HK-2 (cell line): ENCODE measurements around the gene OAS2.
"Not testable (repeated sequence)": the region's sequence is repeated elsewhere in the genome, so short reads cannot be mapped to it uniquely, and the experiment has no call there.

Source experiments
- DNase-seq: peaks from one replicate; pipeline ENCODE4 v3.0.0-alpha.2; 2018; ENCODE audit not compliant: unreplicated experiment

OAS2 gene

DNA sequence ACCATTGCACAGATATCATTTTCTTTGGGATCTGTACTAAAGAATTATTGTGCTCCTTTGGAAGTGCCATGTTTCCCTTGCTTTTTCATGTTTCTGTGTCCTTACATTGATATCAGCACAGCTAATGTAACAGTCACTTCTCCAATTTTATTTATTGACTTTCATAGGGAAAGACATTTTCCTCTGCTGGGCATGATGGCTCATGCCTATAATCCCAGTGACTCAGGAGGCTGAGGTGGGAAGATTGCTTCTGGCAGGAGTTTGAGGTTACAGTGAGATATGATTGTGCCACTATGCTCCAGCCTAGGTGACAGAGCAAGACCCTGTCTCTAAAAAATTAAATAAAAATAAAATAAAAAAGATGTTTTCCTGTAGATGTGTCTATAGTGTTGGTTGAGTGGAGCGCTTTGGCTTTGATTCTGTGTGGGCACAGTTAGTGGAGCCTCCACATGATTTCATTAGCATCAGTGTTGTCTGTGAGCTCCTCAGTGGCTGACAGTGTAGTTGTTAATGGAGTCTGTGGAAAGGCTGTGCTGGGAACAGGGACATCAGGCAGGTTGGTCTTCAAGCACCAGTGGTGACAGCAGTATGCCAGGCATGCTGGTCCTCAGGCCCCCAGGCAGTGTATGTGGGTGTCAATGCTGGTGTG is 7.4 kb downstream of the OAS2 start:
- no peak for DNase-seq

DNA sequence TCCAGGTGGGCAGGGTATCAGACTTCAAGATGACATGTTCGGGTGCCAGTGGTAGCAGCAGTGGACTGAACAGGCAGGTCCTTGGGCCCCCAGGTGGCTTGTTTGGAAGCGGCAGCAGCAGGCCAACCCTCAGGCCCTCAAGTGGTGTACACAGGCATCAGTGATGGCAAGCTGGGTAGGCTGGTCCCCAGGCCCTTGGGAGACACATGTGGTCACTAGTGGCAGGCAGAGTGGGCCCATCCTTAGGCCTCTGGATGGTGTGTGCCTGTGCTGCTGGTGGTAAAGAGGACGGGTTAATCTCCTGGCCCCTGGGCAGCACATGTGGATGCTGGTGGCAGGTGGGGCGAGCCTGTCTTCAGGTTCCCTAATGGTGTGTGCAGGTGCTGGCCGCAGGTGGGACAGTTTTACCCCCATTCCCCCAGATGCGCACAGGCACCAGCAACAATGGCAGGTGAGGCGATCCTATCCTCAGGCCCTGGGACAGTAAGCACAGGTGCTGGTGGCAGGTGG is 8.0 kb downstream of the OAS2 start:
- no peak for DNase-seq

DNA sequence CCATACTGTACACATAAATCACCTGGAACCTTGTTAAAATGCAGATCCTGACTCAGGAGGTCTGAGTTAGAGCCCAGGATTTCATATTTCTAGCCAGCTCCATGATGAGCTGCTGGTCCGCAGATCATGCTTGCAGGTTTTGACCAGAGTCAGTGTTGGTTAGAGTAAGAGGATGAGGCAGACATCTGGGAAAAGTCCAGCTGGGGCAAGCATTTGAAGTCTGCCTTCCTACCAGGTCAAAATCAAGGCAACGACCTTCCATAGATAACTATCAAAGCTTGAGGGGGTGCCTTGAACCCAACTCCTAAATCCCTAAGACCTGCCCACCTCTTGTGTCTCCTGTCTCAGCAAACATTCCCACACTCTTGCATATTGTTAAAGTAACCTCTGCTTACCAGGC is 9.2 kb downstream of the OAS2 start:
- no peak for DNase-seq

DNA sequence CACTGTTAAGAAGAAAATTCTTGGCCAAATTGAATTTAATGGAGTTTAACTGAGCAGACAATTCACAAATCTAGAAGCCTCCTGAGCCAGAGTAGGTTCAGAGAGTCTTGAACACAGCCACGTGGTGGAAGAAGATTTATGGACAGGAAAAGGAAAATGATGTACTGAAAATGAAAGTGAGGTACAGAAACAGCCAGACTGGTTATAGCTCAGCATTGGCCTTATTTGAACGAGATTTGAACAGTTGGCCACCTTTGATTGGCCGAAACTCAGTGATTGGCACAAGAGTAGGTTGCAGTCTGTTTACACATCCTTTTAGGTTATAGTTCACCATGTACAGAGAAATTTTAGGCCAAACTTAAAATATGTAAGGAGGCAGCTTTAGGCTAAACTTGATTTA is 9.9 kb downstream of the OAS2 start:
- DNase-seq, result no peak

DNA sequence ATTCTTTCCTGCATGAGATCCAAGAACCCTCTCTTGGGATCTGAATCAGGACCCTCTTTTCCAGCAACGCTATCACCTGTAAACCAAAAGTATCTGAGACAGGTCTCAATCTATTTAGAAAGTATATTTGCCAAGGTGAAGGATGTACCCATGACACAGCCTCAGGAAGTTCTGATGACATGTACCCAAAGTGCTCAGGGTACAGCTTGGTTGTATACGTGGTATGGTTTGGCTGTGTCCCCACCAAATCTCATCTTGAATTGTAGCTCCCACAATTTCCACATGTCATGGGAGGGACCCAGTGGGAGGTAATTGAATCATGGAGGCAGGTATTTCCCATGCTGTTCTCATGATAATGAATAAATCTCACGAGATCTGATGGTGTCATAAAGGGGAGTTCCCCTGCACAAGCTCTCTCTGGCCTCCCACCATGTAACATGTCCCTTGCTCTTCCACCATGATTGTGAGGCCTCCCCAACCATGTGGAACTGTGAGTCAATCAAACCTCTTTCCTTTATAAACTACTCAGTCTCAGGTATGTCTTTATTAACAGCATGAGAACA is 10.6 kb downstream of the OAS2 start:
- DNase-seq, result not testable (repeated sequence)

DNA sequence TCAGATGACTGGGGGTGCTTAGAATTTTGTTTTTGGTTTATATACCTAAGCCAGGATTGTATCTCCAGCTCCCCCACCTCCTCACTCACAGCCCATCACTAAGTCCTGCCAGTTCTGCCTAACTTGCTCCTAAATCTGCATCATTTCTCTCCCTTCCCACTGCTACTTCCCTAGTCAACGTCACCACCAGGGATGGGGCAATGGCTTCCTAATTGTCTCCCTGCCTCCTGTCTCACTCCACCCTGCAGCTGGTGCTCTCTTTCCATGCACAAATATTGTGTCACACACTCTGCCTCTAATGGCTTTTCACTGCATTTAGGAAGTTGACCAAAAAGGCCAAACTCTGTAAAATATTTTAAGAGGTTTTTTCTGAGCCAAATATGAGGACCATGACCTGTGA is 11.5 kb downstream of the OAS2 start:
- no peak for DNase-seq

DNA sequence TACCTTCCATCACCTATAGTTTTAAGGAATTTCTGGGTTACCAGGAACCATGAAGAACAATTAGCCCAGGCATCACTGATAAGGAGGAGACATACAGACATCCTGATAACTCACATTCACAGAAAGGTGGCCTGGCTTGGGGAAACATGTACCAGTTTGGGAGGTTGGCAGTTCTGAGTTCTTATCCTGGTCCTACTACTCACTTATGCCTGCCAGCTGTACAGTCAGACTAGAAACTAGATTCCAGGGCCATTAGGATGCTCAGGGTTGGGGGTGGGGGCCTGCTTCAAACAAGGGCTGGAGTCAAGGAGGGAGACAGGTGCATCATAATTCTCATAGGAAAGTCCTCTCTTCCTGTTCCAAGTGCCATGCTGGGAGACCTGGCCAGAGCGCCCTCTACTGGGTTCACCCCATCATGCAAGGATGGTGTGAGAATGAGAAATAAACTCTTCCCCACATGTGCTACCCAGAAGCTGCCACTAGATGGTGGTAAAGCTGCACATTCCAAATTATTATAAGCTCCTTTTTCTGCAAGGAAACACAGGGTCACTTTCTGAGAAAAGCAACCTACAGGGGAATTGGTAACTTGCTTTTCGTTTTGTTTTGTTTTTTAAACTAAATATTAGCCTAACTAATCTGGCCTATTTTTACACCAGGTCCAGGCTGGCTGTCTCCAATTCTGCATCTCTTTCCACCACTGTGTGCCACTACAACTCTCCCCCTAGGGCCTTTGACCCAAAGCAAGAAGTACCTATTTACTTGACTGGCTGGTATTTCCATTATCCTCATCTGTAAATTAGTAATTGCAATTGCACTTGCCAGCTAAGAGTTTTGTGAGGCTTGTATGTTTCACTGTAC is 14.5 kb downstream of the OAS2 start:
- peak; percentile 39 for DNase-seq

DNA sequence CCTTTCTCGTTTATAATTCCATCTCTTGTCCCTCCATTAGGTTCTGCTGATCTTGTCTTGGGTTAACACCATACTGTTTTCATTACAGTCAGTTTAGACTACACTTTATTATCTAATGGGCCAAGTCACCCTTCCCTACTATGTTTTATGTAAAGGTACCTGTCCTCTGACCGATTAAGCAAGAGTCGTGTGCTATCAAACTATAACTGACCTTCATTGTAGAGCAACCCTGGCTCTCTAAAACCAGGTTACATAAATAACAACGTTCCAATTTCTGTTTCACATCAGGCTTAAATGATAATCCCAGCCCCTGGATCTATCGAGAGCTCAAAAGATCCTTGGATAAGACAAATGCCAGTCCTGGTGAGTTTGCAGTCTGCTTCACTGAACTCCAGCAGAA is 16.7 kb downstream of the OAS2 start:
- DNase-seq, result no peak

DNA sequence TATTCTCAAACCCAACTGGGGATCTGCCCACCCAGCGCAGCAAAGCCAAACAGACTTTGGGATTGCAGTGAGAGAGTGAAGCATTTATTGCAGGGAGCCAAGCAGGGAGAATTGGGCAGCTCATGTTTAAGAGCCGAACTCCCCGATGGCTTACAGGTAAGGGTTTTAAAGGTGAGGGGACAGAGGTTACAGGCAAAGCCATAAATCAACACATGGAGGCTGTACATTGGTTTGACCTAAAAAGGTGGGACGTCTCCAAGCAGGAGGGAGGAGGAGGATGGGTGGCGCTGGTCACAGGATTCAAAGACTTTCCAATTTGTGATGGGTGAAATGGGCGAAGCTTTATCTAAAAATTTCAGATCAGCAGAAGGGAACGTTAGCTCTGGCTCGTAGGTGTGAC is 18.2 kb downstream of the OAS2 start:
- no peak for DNase-seq

DNA sequence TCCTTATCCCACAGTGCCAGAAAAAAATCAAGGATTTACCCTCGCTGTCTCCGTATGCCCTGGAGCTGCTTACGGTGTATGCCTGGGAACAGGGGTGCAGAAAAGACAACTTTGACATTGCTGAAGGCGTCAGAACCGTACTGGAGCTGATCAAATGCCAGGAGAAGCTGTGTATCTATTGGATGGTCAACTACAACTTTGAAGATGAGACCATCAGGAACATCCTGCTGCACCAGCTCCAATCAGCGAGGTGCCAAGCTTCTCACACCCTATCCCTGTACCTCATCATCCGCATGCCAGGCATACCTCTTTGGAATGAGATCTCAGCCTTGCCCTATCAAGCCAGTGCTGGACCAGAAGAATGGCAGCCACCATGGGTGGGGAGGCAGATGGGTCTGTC is 19.2 kb downstream of the OAS2 start:
- DNase-seq, result no peak

DNA sequence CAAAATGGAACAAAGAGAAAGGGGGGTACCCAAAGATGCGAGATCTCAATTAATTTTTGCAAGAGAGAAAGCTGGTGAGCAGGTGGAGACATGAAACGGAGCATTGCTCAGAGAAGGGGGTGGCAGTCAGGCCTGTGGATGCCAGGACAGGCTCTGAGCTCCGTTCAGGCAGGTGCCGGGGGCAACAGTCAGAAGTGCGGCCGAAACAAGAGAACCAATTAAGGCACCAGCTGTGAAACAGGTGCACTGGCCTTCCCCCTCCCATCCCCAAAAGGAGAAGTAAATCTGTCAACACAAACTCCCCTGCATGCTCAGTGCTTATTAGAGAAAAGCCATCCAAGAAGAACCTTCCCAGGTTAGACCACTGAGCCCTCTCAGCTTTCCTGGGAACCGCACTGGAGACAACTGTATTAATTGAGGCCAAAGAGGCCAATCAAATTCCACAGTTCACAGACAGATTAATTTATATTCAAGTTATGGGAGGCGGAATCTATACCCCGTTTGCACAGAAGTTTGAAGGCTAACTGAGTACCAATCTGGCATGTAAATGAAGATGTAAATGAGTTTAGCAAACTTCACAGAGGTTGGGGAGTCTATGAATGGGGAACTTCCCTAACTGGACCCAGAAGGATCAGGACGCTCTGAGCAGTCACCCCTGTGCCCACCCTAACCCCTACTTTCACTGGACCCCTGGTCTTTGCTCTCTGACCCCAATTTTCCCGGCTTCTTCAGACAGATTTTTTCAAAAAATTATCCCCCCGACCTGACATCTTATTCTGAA is 20.9 kb downstream of the OAS2 start:
- DNase-seq, result no peak

DNA sequence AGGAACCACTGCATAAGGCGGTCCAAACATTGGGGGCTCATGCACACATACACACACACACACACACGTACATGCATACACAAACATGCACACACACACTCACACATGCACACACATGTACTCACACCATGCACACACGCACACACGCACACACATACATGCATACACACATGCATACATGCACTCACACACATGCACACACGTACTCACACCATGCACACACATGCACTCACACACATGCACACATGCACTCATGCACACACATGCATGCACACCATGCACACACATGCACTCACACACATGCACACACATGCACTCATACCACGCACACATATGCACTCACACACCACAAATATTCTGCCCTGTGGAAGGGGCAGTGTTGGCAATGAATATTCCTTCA is 22.1 kb downstream of the OAS2 start:
- DNase-seq, result no peak

DNA sequence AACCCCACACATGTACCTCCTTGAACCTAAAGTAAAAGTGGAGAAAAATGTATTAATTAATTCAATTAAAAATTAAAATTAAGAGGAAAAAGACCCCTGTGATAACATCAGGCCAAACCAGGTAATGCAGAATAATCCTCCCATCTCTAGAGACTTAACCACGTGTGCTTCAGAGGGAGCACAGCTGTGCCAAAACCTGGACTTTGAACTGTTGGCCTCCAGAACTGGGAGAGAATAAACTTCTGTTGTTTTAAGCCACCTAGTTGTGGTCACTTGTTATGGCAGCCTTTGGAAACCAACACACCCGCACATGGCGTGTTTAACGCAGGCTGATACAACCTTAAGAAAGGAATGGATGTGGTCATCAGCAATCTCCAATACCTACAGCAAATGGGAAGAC is 23.8 kb downstream of the OAS2 start:
- no peak for DNase-seq

DNA sequence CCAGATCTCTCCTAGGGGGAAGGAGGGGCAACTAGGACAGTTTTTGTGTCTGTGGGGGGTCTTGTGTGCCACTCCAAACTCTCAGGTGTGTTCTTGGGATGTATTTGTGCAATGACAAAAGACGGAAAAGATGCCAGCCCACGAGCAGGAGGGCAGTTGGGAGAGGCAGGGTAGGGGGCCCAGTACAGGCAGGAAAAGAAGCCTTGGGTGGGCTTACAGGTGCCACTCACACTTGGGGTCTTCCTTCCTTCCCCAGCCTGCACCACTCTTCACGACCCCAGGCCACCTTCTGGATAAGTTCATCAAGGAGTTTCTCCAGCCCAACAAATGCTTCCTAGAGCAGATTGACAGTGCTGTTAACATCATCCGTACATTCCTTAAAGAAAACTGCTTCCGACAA is 24.4 kb downstream of the OAS2 start:
- no peak for DNase-seq

DNA sequence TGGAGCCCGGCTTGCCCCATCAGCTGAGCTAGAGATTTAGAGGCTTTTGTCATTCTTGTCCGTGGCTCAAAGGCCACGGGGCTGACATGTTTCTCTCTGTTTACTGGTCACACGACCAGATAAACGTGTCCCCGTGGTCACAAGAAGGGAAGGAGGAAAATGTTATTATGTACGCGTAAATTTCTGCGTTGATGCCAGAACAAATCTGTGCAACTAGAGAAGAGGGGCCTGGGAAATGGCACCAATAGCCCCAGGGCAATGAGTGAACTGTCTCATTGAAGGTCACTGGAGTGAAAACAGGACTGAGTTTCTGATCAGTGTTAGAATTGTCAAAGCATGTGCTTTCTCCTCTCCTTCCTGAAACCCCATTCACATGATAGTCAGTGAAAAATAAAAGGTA is 25.3 kb downstream of the OAS2 start:
- DNase-seq, result no peak

DNA sequence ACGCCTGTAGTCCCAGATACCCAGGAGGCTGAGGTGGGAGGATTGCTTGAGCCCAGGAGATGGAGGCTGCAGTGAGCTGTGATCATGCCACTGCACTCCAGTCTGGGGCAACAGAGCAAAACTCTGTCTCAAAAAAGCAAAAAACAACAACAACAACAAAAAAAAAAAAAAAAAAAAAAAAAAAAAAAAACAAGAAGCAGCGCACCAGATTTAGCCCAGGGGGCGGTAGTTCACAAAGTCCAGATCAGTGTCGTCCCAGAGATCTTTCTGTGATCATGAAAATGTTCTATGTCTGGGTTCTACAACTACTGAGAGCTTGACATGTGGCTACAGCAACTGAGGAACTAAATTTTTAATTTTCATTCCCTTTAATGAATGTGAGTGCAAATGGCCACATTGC is 27.4 kb downstream of the OAS2 start:
- DNase-seq, result no peak

DNA sequence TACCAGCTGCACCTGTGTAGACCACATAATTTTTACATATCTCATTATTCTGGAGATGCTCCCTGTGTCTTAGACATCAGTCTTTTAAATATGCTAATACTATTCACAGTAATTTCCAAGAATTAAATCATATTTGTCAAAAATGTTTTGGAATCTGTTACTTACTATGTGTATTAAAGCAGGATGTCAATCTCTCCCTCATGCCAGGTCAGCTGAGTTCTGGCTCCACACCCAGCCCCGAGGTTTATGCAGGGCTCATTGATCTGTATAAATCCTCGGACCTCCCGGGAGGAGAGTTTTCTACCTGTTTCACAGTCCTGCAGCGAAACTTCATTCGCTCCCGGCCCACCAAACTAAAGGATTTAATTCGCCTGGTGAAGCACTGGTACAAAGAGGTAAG is 27.9 kb downstream of the OAS2 start:
- no peak for DNase-seq

DNA sequence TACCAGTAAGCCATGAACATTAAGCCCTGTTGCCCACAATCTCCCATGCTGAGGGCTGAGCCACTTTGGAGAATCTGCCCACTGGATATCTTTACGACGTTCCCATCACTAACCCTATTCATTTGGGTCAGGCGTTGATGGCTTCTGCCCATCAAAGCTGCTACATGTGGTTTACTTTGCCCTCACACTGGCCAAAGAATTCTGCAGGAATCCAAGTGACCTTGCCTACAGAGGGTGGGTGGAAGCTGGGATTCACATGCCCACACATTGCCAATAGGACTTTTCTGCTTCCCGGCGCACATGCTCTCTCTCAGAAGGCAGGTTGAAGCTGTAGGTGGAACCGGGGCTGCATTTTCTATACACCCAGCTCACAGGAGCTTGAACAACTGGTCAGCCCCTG is 28.3 kb downstream of the OAS2 start:
- DNase-seq, result no peak

DNA sequence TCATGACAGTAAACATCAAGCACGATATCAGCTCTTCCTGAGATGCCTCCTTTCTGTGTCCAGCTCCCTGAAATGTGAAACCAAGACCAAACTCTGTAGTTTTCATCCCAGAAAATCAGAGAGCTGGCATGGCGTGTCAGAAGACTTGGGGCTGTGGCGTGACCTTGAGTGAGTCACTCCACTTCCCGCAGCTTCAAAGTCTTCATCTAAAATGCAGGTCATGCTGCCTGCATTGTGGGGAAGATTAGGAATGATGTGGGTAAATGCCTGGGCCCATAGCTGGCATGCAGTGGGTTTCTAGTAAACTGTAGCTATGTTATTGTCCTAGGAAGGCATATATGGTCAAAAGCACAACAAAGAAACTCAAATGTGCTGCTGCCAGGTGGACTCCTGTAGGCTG is 28.8 kb downstream of the OAS2 start:
- peak; percentile 27 for DNase-seq

DNA sequence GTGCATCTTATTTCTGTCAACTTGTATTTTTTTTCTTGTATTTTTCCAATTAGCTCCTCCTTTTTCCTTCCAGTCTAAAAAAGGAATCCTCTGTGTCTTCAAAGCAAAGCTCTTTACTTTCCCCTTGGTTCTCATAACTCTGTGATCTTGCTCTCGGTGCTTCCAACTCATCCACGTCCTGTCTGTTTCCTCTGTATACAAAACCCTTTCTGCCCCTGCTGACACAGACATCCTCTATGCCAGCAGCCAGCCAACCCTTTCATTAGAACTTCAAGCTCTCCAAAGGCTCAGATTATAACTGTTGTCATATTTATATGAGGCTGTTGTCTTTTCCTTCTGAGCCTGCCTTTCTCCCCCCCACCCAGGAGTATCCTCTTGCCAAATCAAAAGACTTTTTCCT is 32.4 kb downstream of the OAS2 start:
- DNase-seq, result no peak

DNA sequence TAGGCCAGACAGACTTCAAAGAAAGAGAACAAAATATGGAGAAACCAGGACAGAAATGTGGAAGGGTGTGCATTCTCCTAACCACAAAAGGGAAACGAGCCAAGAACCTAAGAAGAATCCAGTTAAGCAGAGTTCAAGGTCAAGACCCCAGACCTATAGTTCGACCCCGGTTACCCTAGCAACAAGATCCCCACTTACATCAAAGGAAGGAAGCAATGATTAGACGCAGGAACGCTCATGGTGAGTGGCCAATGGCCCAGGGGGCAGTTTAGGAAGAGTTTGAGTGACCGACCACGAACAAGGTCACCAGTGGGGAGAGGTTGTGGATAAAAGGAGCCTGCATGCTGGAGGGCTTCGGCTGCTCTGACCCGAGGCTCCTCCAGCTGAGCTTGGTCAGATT is 36.2 kb downstream of the OAS2 start:
- DNase-seq, result no peak

DNA sequence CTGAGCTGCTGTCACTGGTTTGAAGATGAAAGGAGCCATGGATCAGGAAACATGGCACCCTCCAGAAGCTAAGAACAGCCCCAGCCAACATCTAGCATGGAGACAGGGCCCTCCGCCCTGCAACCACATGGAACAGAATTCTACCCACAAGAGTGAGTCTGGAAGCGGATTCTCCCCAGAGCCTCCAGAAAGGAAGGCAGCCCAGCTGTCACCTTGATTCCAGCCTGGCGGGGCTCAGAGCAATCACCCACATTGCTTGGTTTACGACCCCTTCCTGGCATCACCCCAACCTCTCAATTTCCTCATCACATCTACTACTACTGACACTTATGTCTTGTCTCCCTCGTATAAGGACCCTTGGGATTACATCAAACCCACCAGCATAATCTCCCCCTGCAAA is 38.5 kb downstream of the OAS2 start:
- DNase-seq, result no peak
